GM18526 (cell line): ENCODE data around the gene CALN1.

Experiments
- POLR2A ChIP-seq: IDR thresholded peaks from 3 replicates; pipeline ENCODE4 v1.6.1; 2011; ENCODE audit not compliant: insufficient read length; ENCODE audit errors: extremely low read depth

CALN1 gene

GRCh38 chr7:72268090-72268489, 144.0 kb downstream of the CALN1 start:
- TF ChIP-seq POLR2A, result no peak

- TF ChIP-seq POLR2A, result no peak
Measured at GRCh38 chr7:72267291-72267800, 144.8 kb downstream of the CALN1 start.

DNA sequence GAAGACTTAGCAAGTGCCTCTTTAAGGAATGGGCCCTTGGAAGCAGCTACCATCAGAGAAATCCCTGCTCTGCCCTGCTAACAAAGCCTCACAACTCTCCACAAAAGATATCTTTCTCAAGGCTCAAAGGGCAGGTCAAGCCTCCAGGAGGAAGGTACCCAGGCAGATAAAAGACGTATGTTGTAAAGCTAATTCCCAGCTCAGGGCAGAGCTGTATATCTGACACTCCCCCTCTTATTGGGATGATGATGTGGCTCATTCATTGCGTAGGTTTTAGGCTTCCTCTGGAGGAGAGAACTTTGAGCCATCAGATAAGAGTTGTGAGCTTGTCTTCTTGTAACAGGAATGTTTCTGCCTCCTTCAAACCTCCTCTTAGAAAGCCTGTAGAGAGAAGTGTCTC, 145.4 kb downstream of the CALN1 start:
- TF ChIP-seq POLR2A, result no peak

DNA sequence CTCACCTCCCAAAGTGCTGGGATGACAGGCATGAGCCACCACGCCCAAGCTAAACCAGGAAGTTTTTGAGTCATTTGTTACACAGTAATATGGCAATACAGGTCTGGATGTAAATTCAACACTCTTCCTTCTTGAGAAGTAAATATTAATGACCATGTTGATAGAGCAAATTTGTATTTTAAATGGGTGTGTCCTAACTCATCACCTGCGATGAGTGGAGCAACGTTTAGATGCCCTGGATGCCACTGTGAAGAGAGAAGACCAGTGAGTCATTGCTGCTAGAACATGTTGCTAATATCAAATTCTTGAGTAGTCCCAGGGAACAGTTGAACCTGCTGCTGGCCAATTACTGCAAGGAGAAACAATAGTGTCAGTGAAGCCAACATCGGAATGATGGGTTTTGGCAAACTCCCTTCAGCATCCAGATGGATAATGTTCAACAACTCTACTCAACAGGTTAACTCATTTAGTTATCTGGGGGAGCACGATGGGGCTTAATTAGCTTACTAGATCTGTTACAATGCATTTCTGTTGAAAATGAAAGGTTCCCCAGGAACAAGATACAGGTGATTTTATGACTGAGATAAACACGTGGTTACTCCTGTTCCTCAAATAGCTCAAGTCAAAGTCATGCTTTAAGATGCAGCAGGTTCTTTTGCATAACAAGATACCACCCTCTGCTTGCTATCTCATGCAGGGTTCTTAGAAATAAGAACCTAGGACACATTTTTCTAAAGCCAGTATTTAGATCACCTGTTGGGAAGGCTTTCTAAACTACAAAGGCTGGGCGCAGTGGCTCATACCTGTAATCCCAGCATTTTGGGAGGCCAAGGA, 146.8 kb downstream of the CALN1 start:
- TF ChIP-seq POLR2A, result no peak

DNA sequence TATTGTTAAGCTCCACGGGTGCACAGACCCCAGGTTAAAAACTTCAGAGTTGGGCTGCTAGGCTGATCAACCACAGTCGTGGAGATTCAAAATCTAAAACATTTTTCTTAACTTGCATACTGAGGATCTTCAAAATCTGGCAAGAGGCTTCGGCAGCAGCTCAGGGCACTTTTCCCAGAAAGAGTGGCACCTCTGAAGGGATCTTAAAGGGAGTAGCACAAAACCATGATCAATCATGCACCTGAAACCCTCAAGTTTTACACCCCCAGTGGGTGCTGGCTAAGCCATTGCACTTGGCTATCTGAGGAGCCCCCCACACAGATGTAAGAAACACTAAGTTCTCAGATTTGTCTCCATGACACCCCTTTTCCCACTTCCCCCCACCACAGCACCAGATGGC, 151.7 kb downstream of the CALN1 start:
- TF ChIP-seq POLR2A, result no peak

DNA sequence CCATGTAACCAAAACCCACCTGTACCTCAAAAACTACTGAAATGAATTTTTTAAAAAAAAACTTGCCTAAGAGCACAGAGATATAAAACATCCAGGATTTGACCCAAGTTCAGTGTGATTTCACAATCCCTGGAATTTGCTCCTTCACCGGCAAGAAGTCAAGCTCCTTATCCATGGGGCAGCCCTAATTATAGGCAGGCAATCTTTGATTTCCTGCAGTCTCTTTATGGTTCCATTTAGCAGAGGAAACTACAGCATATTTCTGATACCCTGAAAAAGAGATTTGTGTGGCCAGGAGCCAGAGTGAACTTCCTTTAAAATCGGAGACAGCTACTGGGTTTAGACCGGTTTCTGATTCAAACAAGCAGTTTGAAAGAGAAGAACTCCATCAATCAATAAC, 154.1 kb downstream of the CALN1 start:
- no peak for TF ChIP-seq POLR2A

- no peak for TF ChIP-seq POLR2A
Measured at GRCh38 chr7:72254455-72254854, 157.7 kb downstream of the CALN1 start.

- no peak for TF ChIP-seq POLR2A
Measured at GRCh38 chr7:72249106-72249505, 163.0 kb downstream of the CALN1 start.

GRCh38 chr7:72244826-72245398, 167.2 kb downstream of the CALN1 start:
- TF ChIP-seq POLR2A, result no peak

DNA sequence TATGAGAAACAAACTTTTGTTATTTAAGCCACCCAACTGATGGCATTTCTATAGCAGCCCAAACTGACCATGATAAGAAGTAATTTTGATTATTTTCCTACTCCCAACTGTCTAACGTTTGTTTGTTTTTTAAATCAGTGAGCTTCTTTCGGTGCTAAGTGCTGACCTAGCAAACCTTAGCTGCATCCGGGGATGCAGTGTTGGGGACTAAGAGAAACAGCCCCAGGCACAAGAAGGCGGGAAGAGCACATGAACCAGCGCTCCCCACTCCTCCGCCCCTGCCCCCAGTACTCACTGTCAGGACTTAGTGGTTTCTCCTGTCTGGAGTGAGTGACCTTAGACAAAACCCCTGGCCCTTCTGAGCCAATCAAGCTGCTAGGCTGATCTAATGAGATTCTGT, 168.8 kb downstream of the CALN1 start:
- TF ChIP-seq POLR2A, result no peak

DNA sequence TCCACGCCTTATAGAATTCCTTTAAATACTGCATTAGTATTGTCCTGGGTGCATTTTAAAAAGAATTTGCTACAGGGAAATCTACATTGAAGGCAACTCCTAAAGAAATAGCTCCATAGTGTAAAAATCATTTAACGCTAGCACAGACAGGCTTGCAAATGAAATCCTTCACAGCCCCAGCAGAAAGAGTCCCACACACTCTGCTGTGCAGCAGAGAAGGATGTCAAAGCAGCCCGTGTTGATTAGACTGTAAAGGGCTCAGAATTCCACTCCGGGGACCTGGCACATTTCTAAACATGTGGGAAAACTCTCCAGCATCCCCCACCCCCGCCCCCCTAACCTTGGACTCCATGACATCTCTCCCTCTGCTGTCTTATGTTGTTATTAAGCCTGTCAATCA, 176.8 kb downstream of the CALN1 start:
- TF ChIP-seq POLR2A, result no peak

GRCh38 chr7:72234086-72234485, 178.1 kb downstream of the CALN1 start:
- TF ChIP-seq POLR2A, result no peak

DNA sequence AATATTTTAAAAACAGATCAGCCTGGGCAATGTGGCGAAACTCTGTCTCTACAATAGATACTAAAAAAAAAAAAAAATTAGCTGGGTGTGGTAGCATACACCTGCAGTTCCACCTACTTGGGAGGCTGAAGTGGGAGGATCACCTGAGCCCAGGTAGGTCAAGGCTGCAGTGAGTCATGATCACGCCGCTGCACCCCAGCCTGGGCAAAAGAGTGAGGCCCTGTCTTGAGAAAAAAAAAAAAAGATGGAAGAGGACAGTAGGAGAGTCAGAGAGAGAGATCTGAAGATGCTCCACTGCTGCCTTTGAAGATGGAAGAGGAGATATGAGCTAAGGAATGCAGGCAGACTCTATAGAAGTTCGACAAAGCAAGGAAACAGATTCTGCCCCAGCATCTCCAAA, 181.9 kb downstream of the CALN1 start:
- no peak for TF ChIP-seq POLR2A

DNA sequence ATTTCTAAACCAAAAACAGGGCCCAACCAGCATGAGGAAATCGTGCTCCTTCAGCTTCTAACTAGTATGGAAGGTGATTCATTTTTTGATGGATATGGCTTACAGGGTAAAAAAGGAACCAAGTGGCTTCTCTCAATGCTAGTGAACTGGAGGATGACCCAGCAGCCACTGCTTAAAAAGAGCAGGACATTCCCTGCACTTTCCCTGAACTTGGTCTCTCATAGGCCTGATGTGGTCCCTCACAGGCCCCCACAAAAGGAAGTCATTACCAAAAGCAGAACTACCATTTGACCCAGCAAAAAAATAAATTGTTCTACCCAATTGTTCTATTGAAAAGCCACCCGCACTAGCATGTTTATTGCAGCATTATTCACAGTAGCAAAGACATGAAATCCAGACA, 188.8 kb downstream of the CALN1 start:
- no peak for TF ChIP-seq POLR2A

GRCh38 chr7:72222136-72222535, 190.0 kb downstream of the CALN1 start:
- no peak for TF ChIP-seq POLR2A

DNA sequence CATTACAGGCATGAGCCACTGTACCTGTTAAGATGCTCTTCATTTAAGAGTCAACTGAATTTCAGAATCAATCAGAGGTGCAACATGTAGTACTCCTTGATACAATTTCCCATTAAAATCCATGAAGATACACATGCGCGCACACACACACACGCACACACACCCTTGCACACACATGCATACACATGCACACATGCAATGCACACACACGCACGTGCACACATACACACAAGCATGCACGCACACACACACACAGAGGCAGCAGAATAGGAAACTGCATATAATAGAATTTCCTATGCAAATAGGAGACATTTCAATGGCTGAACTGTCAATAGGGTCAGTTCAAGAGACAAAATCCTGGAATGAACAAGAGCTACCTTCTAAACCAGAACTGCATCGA, 192.6 kb downstream of the CALN1 start:
- no peak for TF ChIP-seq POLR2A

DNA sequence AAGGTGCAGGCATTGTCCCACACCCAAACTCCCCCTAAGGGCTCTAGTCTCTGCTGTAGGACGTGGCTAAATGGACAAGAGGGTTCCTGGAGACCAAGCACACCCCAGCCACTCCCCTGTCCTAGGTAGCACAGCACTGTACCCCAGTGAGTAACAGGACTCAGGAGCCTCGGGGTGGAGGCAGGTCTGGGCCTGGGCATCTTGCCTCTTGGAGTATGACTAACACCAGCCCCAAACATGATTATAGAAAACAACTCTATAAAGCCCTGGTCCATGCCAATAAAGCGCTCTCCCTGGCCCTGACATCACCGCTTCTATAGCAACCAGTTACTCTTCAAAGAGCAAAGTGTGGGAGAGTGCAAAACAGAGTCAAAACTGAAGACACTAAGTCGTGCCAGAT, 195.0 kb downstream of the CALN1 start:
- TF ChIP-seq POLR2A, result no peak
